Caco-2 (cell line): ENCODE results near the gene HIPK2. TPM values are rescaled to one million over a fixed set of nuclear protein-coding genes. Genes with fewer than 3 reads are reported as not detected.

ENCODE experiments used
- BruUV-seq: library from RNA; stranded (reverse); fragments of 400-500 nt; replicated peaks from 2 replicates; lab custom pipeline; 2021; lab: Mats Ljungman, UMichigan
- CTCF ChIA-PET: fragments of 300-600 bp; sonication (Branson Sonifier 250); formaldehyde crosslinking; loops from one replicate; lab custom pipeline; 2022; ENCODE audit warnings: antibody characterized with exemption; lab: Charles Lee
- POLR2A ChIA-PET: fragments of 300-600 bp; sonication (Branson Sonifier 250); formaldehyde crosslinking; loops from one replicate; lab custom pipeline; 2022; ENCODE audit warnings: antibody characterized with exemption; lab: Charles Lee
- DNase-seq, 2 experiments: peaks; one replicate each; pipeline versions ENCODE4 v3.0.0 to v3.0.0-alpha.2; 2020 to 2022
- H3K27me3 ChIP-seq: replicated peaks from 2 replicates; pipeline ENCODE4 v1.6.0; 2011; ENCODE audit warnings: low read length; ENCODE audit not compliant: control insufficient read depth, insufficient read depth
- H3K36me3 ChIP-seq: 2 replicates; pipeline ENCODE4 v1.5.1; 2011; ENCODE audit warnings: low read length; ENCODE audit not compliant: control insufficient read depth, insufficient read depth
- H3K4me1 ChIP-seq: fragments of 250-450 bp; sonication (Bioruptor Pico); 2 replicates; pipeline ENCODE4 v1.5.1; 2020; ENCODE audit warnings: mild to moderate bottlenecking
- H3K4me3 ChIP-seq: 2 replicates; pipeline ENCODE4 v1.5.1; 2011; ENCODE audit warnings: low read depth, mild to moderate bottlenecking, control low read depth, low read length
- H3K9me3 ChIP-seq: fragments of 250-450 bp; sonication (Bioruptor Pico); 2 replicates; pipeline ENCODE4 v1.5.1; 2020; ENCODE audit warnings: mild to moderate bottlenecking, moderate library complexity
- H3K27ac Mint-ChIP-seq: one replicate; pipeline ENCODE4 v1.8.0; 2022; ENCODE audit warnings: mixed read lengths; ENCODE audit not compliant: unreplicated experiment
- H3K27me3 Mint-ChIP-seq: one replicate; pipeline ENCODE4 v1.8.0; 2022; ENCODE audit warnings: mixed read lengths; ENCODE audit not compliant: insufficient read depth, unreplicated experiment
- H3K36me3 Mint-ChIP-seq: one replicate; pipeline ENCODE4 v1.8.0; 2022; ENCODE audit warnings: mild to moderate bottlenecking, mixed read lengths; ENCODE audit not compliant: insufficient read depth, unreplicated experiment
- H3K4me1 Mint-ChIP-seq: one replicate; pipeline ENCODE4 v1.8.0; 2022; ENCODE audit warnings: low read depth, mixed read lengths; ENCODE audit not compliant: unreplicated experiment
- H3K4me3 Mint-ChIP-seq: one replicate; pipeline ENCODE4 v1.8.0; 2022; ENCODE audit warnings: mild to moderate bottlenecking, moderate library complexity, mixed read lengths; ENCODE audit not compliant: unreplicated experiment
- H3K9me3 Mint-ChIP-seq: one replicate; pipeline ENCODE4 v1.8.0; 2022; ENCODE audit warnings: mixed read lengths; ENCODE audit not compliant: unreplicated experiment
- intact Hi-C: fragments of 100-400 bp; cut with micrococcal nuclease; formaldehyde crosslinking; loops from one replicate; pipeline ENCODE4 v1.10.0; 2022; ENCODE audit not compliant: unreplicated experiment
- total RNA-seq: library from RNA; stranded (reverse); gene quantifications from 2 replicates; pipeline ENCODE4 v1.2.3, GENCODE V29; 2022
- TF ChIP-seq, protein P1 (sequence below), 2 experiments: fragments of 200-600 bp in 1 of 2; IDR thresholded peaks; 1 replicate in 1 of 2; 2 replicates in 1 of 2; pipeline versions ENCODE4 v1.5.1 to v1.8.0; 2011 to 2022; ENCODE audit warnings: antibody characterized with exemption in 1 of 2, control low read depth in 1 of 2, inconsistent platforms in 1 of 2, low read depth in 1 of 2, low read length in 1 of 2, mild to moderate bottlenecking in 1 of 2, moderate library complexity in 1 of 2; ENCODE audit not compliant: insufficient read depth in 1 of 2, severe bottlenecking in 1 of 2, unreplicated experiment in 1 of 2

HIPK2 gene
- total RNA-seq, 1 experiment from 2014 or later = 42.8 TPM

DNA sequence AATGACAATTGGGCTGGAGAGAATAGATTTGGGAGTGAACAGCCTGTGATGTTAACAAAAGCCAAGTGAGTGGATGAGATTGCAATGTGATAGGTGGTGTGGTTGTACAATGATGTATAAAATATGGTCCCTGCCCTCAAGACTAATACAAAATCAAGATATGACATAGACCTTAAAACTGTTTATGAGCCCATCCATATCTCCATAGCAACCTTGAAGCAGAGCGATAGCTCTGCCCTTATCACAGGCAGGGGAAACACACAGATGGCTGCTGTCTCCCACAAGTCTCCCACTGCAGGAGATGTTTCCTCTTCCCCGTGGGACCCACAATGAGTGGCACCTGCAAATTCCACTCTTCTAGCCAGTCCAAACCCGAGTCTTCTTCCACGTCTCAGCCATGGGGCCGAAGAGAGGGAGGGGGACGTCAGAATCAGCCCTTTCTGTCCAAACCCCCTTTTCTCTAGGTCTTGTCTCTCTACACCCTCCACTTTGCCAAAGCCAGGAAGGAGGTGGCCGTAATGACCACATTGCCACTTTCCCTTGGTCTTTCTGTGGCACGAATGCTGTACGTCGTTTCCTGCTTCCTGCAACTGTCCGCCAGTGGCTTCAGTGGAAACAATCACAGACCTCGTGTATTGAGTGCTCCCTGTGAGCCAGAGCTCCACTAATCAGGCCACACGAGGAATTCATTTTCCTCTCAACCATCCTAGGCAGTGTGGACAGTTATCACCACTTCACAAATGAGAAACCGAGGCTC is 43.7 kb upstream of the HIPK2 start:
- TF ChIP-seq, protein P1, sequence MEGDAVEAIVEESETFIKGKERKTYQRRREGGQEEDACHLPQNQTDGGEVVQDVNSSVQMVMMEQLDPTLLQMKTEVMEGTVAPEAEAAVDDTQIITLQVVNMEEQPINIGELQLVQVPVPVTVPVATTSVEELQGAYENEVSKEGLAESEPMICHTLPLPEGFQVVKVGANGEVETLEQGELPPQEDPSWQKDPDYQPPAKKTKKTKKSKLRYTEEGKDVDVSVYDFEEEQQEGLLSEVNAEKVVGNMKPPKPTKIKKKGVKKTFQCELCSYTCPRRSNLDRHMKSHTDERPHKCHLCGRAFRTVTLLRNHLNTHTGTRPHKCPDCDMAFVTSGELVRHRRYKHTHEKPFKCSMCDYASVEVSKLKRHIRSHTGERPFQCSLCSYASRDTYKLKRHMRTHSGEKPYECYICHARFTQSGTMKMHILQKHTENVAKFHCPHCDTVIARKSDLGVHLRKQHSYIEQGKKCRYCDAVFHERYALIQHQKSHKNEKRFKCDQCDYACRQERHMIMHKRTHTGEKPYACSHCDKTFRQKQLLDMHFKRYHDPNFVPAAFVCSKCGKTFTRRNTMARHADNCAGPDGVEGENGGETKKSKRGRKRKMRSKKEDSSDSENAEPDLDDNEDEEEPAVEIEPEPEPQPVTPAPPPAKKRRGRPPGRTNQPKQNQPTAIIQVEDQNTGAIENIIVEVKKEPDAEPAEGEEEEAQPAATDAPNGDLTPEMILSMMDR (IDR thresholded peaks at IDR 0.05; ENCODE audit: insufficient read depth in 1 of 2, low read depth in 1 of 2, low read length in 1 of 2, severe bottlenecking in 1 of 2, unreplicated experiment in 1 of 2) = no peak
- H3K36me3 Mint-ChIP-seq = no peaks in the 10 kb centered on the region
- H3K27me3 Mint-ChIP-seq = peaks cover 8% of the 10 kb centered on the region
- no TSS peak for BruUV-seq
- DNase-seq = no peak
- H3K4me3 Mint-ChIP-seq = no peak overlapping the region
- no peaks in the 10 kb centered on the region for H3K4me1 ChIP-seq
- no peaks in the 10 kb centered on the region for H3K4me1 Mint-ChIP-seq
- H3K9me3 Mint-ChIP-seq = peaks cover 9% of the 10 kb centered on the region
- H3K36me3 ChIP-seq = no peaks in the 10 kb centered on the region
- H3K27ac Mint-ChIP-seq = no peak overlapping the region
- intact Hi-C loops = no loop called here
- no peaks in the 10 kb centered on the region; the same call in 1 of the 2 replicates for H3K9me3 ChIP-seq
- no peak overlapping the region for H3K4me3 ChIP-seq
- H3K27me3 ChIP-seq = no peaks in the 10 kb centered on the region
- POLR2A ChIA-PET = no interaction called here
- CTCF ChIA-PET = no interaction called here

DNA sequence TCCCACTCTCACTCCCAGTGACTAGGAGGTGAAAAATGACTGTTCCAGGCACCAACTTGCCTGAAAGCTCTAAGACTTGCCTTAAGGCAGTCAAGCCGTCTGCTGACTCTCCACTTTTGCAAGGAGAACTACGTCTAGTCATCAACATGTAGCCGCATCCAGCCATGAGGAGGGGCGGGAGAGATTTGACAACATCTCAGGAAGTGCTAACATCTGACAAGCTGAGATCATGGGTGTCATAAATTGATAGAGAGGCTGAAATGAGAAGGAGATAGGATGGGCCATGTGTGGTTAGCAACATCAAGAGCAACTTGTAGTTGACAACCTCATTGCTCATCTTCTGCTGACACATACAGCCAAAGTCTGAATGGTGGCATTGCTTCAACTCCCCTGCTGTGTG is 42.3 kb upstream of the HIPK2 start:
- TF ChIP-seq, protein P1 (IDR thresholded peaks at IDR 0.05; ENCODE audit: insufficient read depth in 1 of 2, low read depth in 1 of 2, low read length in 1 of 2, severe bottlenecking in 1 of 2, unreplicated experiment in 1 of 2) = no peak
- Histone ChIP-seq H3K36me3 (no peaks in the 10 kb centered on the region), H3K9me3 (no peaks in the 10 kb centered on the region; the same call in 1 of the 2 replicates), H3K4me1 (no peaks in the 10 kb centered on the region), H3K27me3 (no peaks in the 10 kb centered on the region), H3K4me3 (no peak overlapping the region)
- ChIA-PET POLR2A (no interaction called here), CTCF (no interaction called here)
- no peaks in the 10 kb centered on the region for H3K4me1 Mint-ChIP-seq
- no peak overlapping the region for H3K4me3 Mint-ChIP-seq
- H3K27ac Mint-ChIP-seq = no peak overlapping the region
- BruUV-seq = no TSS peak
- H3K36me3 Mint-ChIP-seq = no peaks in the 10 kb centered on the region
- H3K9me3 Mint-ChIP-seq = peaks cover 20% of the 10 kb centered on the region
- peaks cover 5% of the 10 kb centered on the region for H3K27me3 Mint-ChIP-seq
- intact Hi-C loops = no loop called here
- DNase-seq = no peak

DNA sequence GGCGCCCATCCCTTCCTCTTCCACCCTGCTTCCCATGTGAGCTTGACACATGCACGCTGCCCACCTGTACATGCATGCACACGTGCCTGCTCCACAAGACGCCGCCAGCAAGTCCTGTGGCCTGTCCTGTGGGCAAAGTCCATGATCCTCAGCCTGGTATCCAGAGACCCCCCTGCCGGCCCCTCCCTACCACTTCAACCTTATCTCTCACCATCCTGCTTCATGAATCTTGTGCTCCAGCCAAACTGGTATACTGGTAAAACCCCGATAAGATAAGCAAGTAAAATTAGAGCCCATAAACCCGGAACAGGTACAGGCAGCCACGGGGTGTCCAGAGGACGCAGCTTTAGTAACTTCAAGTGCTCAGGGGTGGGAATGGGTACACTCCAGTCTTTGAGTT is 39.5 kb upstream of the HIPK2 start:
- intact Hi-C loops = no loop called here
- H3K36me3 Mint-ChIP-seq = no peaks in the 10 kb centered on the region
- H3K9me3 Mint-ChIP-seq = peaks cover 20% of the 10 kb centered on the region
- H3K27ac Mint-ChIP-seq = no peak overlapping the region
- DNase-seq = no peak
- no peak overlapping the region for H3K4me3 Mint-ChIP-seq
- Histone ChIP-seq H3K27me3 (no peaks in the 10 kb centered on the region), H3K4me3 (no peak overlapping the region), H3K36me3 (no peaks in the 10 kb centered on the region), H3K9me3 (no peaks in the 10 kb centered on the region; the same call in 1 of the 2 replicates), H3K4me1 (no peaks in the 10 kb centered on the region)
- H3K4me1 Mint-ChIP-seq = no peaks in the 10 kb centered on the region
- no TSS peak for BruUV-seq
- ChIA-PET POLR2A (no interaction called here), CTCF (no interaction called here)
- TF ChIP-seq, protein P1 (IDR thresholded peaks at IDR 0.05; ENCODE audit: insufficient read depth in 1 of 2, low read depth in 1 of 2, low read length in 1 of 2, severe bottlenecking in 1 of 2, unreplicated experiment in 1 of 2) = no peak
- H3K27me3 Mint-ChIP-seq = peaks cover 5% of the 10 kb centered on the region
